ENCODE measurements around the gene MAP1LC3A. TPM values are rescaled to one million over a fixed set of nuclear protein-coding genes. Genes with fewer than 3 reads are reported as not detected.
"Not testable (repeated sequence)": the region's sequence is repeated elsewhere in the genome, so short reads cannot be mapped to it uniquely, and the experiment has no call there.

The MAP1LC3A gene
- total RNA-seq (1 to 10 TPM; 1.5 to 1.7 TPM), polyA plus RNA-seq (8.5 TPM)

DNA sequence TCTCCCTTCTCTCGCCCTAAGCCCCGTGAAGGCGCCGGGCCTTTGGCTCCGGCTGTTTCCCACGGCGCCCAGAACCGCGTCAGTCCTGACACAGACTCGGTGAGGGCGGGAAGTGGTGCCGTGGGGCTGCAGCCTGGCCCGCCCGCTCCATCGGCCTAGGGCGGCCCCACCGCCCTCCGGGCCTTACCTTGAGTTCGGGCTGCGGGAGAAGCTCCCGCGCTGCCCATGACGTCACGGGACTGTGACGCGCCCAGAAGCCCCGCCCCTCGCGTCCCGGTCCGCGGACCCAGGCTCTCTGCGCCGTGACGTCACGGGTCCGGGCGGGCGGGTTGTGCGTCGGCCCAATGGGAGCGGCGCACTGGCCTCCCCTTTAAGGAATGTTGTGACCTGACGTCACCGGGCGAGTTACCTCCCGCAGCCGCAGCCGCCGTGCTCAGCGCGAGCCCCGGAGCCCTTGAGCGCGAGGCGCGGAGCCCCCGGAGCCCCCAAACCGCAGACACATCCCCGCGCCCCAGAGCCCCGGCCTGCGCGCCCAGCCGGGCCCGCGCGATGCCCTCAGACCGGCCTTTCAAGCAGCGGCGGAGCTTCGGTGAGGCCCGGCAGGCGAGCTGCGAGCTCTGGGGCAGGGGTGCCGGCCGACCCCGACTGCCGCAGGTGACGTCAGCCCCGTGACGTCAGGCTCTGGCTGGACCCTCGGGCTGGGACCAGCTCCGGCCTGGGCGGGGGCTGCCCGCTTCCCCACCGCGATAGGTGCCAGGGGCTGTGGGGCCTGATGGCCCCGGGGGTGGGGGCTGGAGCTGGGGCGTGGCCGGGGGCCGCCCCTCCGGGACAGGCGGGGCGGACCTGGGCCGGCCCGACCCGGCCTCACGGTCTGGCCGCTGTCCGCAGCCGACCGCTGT, at the start of gene MAP1LC3A:
TSS of gene MAP1LC3A (plus strand) at position 399 of the 899 bp plus-strand sequence. CDS start at position 550, 151 bp downstream.
- peak; percentile 92 to 99 (median 96) for DNase-seq
- peaks cover 0 to 5% of the 10 kb centered on the region in 2 donors for H3K27me3 Mint-ChIP-seq
- no peaks in the 10 kb centered on the region for H3K36me3 Mint-ChIP-seq
- CTCF ChIA-PET, result interaction anchor here (0.8 to 1.5 kb wide), 2 partner anchors 149 to 246 kb away, joined by 5 read pairs; no protein-coding TSS in a partner anchor
- peaks cover 5% of the 10 kb centered on the region for H3K4me1 ChIP-seq (ENCODE audit: insufficient read depth, low read length)
- no peaks in the 10 kb centered on the region for H3K9me3 ChIP-seq (ENCODE audit: low read length)
- H3K9me3 Mint-ChIP-seq, result no peaks in the 10 kb centered on the region
- H3K4me3 ChIP-seq (ENCODE audit: low read length), result peak within 1 kb of the TSS; percentile 78
- peaks cover 14 to 24% (median 15%) of the 10 kb centered on the region in 3 donors for H3K4me1 Mint-ChIP-seq
- POLR2A ChIA-PET, result interaction anchor here (1.1 to 1.5 kb wide), 3 partner anchors 42 to 195 kb away, joined by 3 to 8 read pairs (median 5); partner anchors contain the start of genes DYNLRB1, ITCH and PIGU
- H3K4me3 Mint-ChIP-seq, result peak within 1 kb of the TSS; percentile 80 to 93 (median 89)
- H3K36me3 ChIP-seq (ENCODE audit: insufficient read depth, low read length), result no peaks in the 10 kb centered on the region
- H3K27me3 ChIP-seq (ENCODE audit: insufficient read depth, low read length, poor library complexity, severe bottlenecking), result no peaks in the 10 kb centered on the region
- H3K27ac ChIP-seq (ENCODE audit: low read depth, low read length), result peak within 1 kb of the TSS; percentile 95
- peak within 1 kb of the TSS; percentile 93 to 99 (median 96) for H3K27ac Mint-ChIP-seq

DNA sequence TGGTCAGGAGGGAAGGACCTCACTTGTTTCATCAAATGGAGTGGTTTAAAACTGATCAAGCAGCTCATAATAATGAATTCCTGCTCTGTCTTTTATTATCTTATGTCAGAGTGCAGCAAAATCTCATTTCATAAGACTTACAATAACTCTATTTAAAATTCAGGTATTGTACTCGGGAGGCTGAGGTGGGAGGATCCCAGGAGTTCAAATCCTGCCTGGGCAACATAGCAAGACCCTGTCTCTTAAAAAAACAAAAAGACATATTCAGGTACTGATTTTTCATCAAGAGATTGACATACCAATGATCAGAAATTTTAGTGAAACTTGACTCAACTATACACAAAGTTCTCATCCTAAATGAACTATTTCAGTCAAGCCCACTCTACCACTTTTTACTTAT, 47.9 kb upstream of the MAP1LC3A start:
- no peak overlapping the region for H3K27ac ChIP-seq (ENCODE audit: low read depth, low read length)
- H3K4me1 ChIP-seq (ENCODE audit: insufficient read depth, low read length), result peaks cover 8% of the 10 kb centered on the region
- no peaks in the 10 kb centered on the region for H3K36me3 ChIP-seq (ENCODE audit: insufficient read depth, low read length)
- peaks cover 0 to 47% (median 10%) of the 10 kb centered on the region in 3 donors for H3K36me3 Mint-ChIP-seq
- H3K27ac Mint-ChIP-seq, result peak overlapping the region in 3 of 8 donors; percentile 69 to 93 (median 78)
- DNase-seq, result no peak
- ChIA-PET CTCF (no interaction called here), POLR2A (no interaction called here)
- no peaks in the 10 kb centered on the region for H3K27me3 Mint-ChIP-seq
- H3K27me3 ChIP-seq (ENCODE audit: insufficient read depth, low read length, poor library complexity, severe bottlenecking), result no peaks in the 10 kb centered on the region
- H3K4me3 Mint-ChIP-seq, result no peak overlapping the region
- no peak overlapping the region for H3K4me3 ChIP-seq (ENCODE audit: low read length)
- H3K9me3 ChIP-seq (ENCODE audit: low read length), result no peaks in the 10 kb centered on the region
- no peaks in the 10 kb centered on the region for H3K9me3 Mint-ChIP-seq
- H3K4me1 Mint-ChIP-seq, result peaks cover 23 to 37% (median 32%) of the 10 kb centered on the region in 3 donors

- no peak for DNase-seq
- H3K4me1 Mint-ChIP-seq, result peaks cover 26 to 41% (median 38%) of the 10 kb centered on the region in 3 donors
- CTCF ChIA-PET, result no interaction called here
Observed at GRCh38 chr20:34511891-34512265, 46.6 kb upstream of the MAP1LC3A start.

GRCh38 chr20:34512266-34512954, 46.1 kb upstream of the MAP1LC3A start:
- Mint-ChIP-seq H3K36me3 (peaks cover 0 to 45% (median 4%) of the 10 kb centered on the region in 3 donors), H3K9me3 (no peaks in the 10 kb centered on the region), H3K27me3 (no peaks in the 10 kb centered on the region), H3K4me3 (peak overlapping the region in 1 of 7 donors; percentile 84), H3K4me1 (peaks cover 29 to 46% (median 42%) of the 10 kb centered on the region in 3 donors), H3K27ac (peak overlapping the region; percentile 39 to 93 (median 76))
- DNase-seq, result no peak
- H3K27me3 ChIP-seq (ENCODE audit: insufficient read depth, low read length, poor library complexity, severe bottlenecking), result no peaks in the 10 kb centered on the region
- no peaks in the 10 kb centered on the region for H3K36me3 ChIP-seq (ENCODE audit: insufficient read depth, low read length)
- no peak overlapping the region for H3K27ac ChIP-seq (ENCODE audit: low read depth, low read length)
- peaks cover 13% of the 10 kb centered on the region for H3K4me1 ChIP-seq (ENCODE audit: insufficient read depth, low read length)
- no peaks in the 10 kb centered on the region for H3K9me3 ChIP-seq (ENCODE audit: low read length)
- POLR2A ChIA-PET, result no interaction called here
- H3K4me3 ChIP-seq (ENCODE audit: low read length), result no peak overlapping the region
- CTCF ChIA-PET, result no interaction called here

More at GRCh38 chr20:34511891-34512265, 46.6 kb upstream of the MAP1LC3A start:
- H3K36me3 Mint-ChIP-seq, result peaks cover 0 to 47% (median 6%) of the 10 kb centered on the region in 3 donors
- no peak overlapping the region for H3K27ac ChIP-seq (ENCODE audit: low read depth, low read length)
- peak overlapping the region in 1 of 7 donors; percentile 57 for H3K4me3 Mint-ChIP-seq
- POLR2A ChIA-PET, result no interaction called here
- H3K9me3 Mint-ChIP-seq, result no peaks in the 10 kb centered on the region
- H3K27ac Mint-ChIP-seq, result peak overlapping the region; percentile 39 to 93 (median 58)
- H3K27me3 ChIP-seq (ENCODE audit: insufficient read depth, low read length, poor library complexity, severe bottlenecking), result no peaks in the 10 kb centered on the region
- H3K36me3 ChIP-seq (ENCODE audit: insufficient read depth, low read length), result no peaks in the 10 kb centered on the region
- H3K4me1 ChIP-seq (ENCODE audit: insufficient read depth, low read length), result peaks cover 8% of the 10 kb centered on the region
- no peaks in the 10 kb centered on the region for H3K27me3 Mint-ChIP-seq
- H3K9me3 ChIP-seq (ENCODE audit: low read length), result no peaks in the 10 kb centered on the region
- H3K4me3 ChIP-seq (ENCODE audit: low read length), result no peak overlapping the region

DNA sequence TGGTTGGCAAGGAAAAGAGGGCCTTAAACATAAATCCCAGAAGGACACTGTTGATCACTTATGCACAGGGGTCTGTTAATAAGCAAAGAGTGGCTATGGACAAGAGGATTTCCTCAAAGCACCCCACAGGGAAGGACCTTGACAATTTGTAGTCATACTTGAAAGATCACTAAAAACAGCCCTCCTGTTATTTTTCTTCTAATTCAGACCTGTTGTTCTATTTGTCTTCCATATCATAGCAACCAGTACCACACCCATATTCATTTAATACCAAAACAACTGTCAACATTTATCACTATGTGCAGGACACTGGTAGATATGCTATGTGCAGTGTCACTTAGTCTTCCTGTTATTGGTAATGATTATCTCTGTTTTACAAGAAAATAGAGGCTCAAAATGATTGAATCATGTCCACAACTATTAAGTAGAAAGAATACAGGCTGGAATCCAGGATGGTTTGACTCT, 45.5 kb upstream of the MAP1LC3A start:
- no peaks in the 10 kb centered on the region for H3K9me3 Mint-ChIP-seq
- POLR2A ChIA-PET, result no interaction called here
- no peaks in the 10 kb centered on the region for H3K27me3 Mint-ChIP-seq
- H3K4me1 Mint-ChIP-seq, result peaks cover 33 to 51% (median 46%) of the 10 kb centered on the region in 3 donors
- Histone ChIP-seq H3K27ac (ENCODE audit: low read depth, low read length) (no peak overlapping the region), H3K4me1 (ENCODE audit: insufficient read depth, low read length) (peaks cover 19% of the 10 kb centered on the region), H3K36me3 (ENCODE audit: insufficient read depth, low read length) (no peaks in the 10 kb centered on the region), H3K27me3 (ENCODE audit: insufficient read depth, low read length, poor library complexity, severe bottlenecking) (no peaks in the 10 kb centered on the region), H3K9me3 (ENCODE audit: low read length) (no peaks in the 10 kb centered on the region), H3K4me3 (ENCODE audit: low read length) (no peak overlapping the region)
- CTCF ChIA-PET, result no interaction called here
- peak overlapping the region; percentile 44 to 93 (median 76) for H3K27ac Mint-ChIP-seq
- peaks cover 0 to 39% (median 4%) of the 10 kb centered on the region in 3 donors for H3K36me3 Mint-ChIP-seq
- DNase-seq, result peak in 1 of 5 donors; percentile 7
- H3K4me3 Mint-ChIP-seq, result peak overlapping the region in 2 of 7 donors; percentile 4 to 84

- H3K9me3 Mint-ChIP-seq; H3K27ac ChIP-seq (ENCODE audit: low read depth, low read length); CTCF ChIA-PET; H3K27me3 Mint-ChIP-seq; H3K27me3 ChIP-seq (ENCODE audit: insufficient read depth, low read length, poor library complexity, severe bottlenecking); H3K36me3 ChIP-seq (ENCODE audit: insufficient read depth, low read length); H3K4me3 ChIP-seq (ENCODE audit: low read length); H3K9me3 ChIP-seq (ENCODE audit: low read length); DNase-seq; POLR2A ChIA-PET: not testable (repeated sequence)
- peaks cover 0 to 31% (median 4%) of the 10 kb centered on the region in 3 donors for H3K36me3 Mint-ChIP-seq
- peak overlapping the region in 5 of 8 donors; percentile 68 to 98 (median 87) for H3K27ac Mint-ChIP-seq
- peaks cover 24% of the 10 kb centered on the region for H3K4me1 ChIP-seq (ENCODE audit: insufficient read depth, low read length)
- H3K4me3 Mint-ChIP-seq, result peak overlapping the region in 3 of 7 donors; percentile 9 to 99 (median 95)
- H3K4me1 Mint-ChIP-seq, result peaks cover 40 to 61% (median 57%) of the 10 kb centered on the region in 3 donors
Observed at GRCh38 chr20:34514034-34514433, 44.5 kb upstream of the MAP1LC3A start.

GRCh38 chr20:34514897-34515483, 43.5 kb upstream of the MAP1LC3A start:
- CTCF ChIA-PET, result interaction anchor here (0.9 to 3.6 kb wide), 6 partner anchors 23 to 203 kb away, joined by 3 to 29 read pairs (median 4); no protein-coding TSS in a partner anchor
- DNase-seq, result no peak
- no peaks in the 10 kb centered on the region for H3K36me3 ChIP-seq (ENCODE audit: insufficient read depth, low read length)

More at GRCh38 chr20:34514897-34515483, 43.5 kb upstream of the MAP1LC3A start:
- Mint-ChIP-seq H3K36me3 (peaks cover 0 to 34% (median 7%) of the 10 kb centered on the region in 3 donors), H3K4me3 (peak overlapping the region; percentile 94 to 100 (median 99)), H3K9me3 (no peaks in the 10 kb centered on the region), H3K4me1 (peaks cover 44 to 71% (median 66%) of the 10 kb centered on the region in 3 donors), H3K27me3 (no peaks in the 10 kb centered on the region), H3K27ac (peak overlapping the region; percentile 89 to 100 (median 96))
- Histone ChIP-seq H3K27me3 (ENCODE audit: insufficient read depth, low read length, poor library complexity, severe bottlenecking) (no peaks in the 10 kb centered on the region), H3K9me3 (ENCODE audit: low read length) (no peaks in the 10 kb centered on the region), H3K4me3 (ENCODE audit: low read length) (peak overlapping the region; percentile 85), H3K4me1 (ENCODE audit: insufficient read depth, low read length) (peaks cover 24% of the 10 kb centered on the region), H3K27ac (ENCODE audit: low read depth, low read length) (peak overlapping the region; percentile 73)
- POLR2A ChIA-PET, result interaction anchor here (1.1 to 1.9 kb wide), 4 partner anchors 43 to 212 kb away, joined by 3 to 8 read pairs (median 6); partner anchors contain the start of genes AHCY, ITCH and MAP1LC3A
